Adrenal gland (tissue), 5 donors: ENCODE data around the gene KHK.

ENCODE experiments used
- CTCF ChIP-seq, 6 experiments: fragments of 450-650 bp in 4 of 6; fragments of 200-600 bp in 2 of 6; sonication (generic) in 1 of 6; IDR thresholded peaks; 1 replicate in 5 of 6; 2 replicates in 1 of 6; pipeline versions ENCODE4 v1.5.1 to v1.8.0; 2016 to 2021; ENCODE audit warnings: antibody characterized with exemption in 6 of 6, mild to moderate bottlenecking in 2 of 6, moderate library complexity in 1 of 6
- POLR2A ChIP-seq, 2 donors: fragments of 450-650 bp; IDR thresholded peaks; one replicate each; pipeline ENCODE4 v1.6.1; 2017; ENCODE audit warnings: antibody characterized with exemption in 2 of 2, mild to moderate bottlenecking in 2 of 2, moderate library complexity in 1 of 2
- donor health status: DM: no; HTN: no; CAD: no.

DNA sequence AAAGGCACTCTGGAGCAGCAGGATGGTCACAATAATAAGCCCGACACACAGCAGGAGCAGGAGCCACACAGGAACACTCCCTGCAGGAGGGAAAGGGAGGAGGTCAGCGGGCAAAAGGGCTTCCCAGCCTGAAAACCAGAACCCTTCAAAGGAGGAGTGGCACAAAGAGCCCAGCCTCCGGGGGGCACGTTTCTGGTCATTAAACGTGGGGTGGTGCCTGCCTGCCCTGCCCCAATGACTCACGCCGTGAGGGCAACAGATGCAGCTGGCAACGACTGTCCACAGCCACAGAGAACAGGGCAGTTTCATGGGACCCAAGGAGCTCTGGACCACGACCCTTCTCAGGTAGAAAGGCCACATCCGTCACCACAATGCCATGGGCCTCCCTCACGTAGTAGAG is 44.9 kb downstream of the KHK start:
- TF ChIP-seq POLR2A (IDR thresholded peaks at IDR 0.05) (no peak), CTCF (IDR thresholded peaks at IDR 0.05) (no peak)
